HCT116 (cell line): ENCODE measurements around the gene DGKB. TPM values are rescaled to one million over a fixed set of nuclear protein-coding genes. Genes with fewer than 3 reads are reported as not detected.

Experiments
- ATAC-seq: fragments of 200-7000 bp; cut with Tn5 transposase; 2 replicates; pipeline ENCODE4 v1.9.1; 2020; ENCODE audit warnings: mild to moderate bottlenecking, moderate library complexity
- BruUV-seq: library from RNA; stranded (reverse); fragments of 400-500 nt; replicated peaks from 2 replicates; lab custom pipeline; 2021; lab: Mats Ljungman, UMichigan
- CTCF ChIA-PET: fragments of 300-600 bp; sonication (Branson Sonifier 250); formaldehyde crosslinking; loops from one replicate; lab custom pipeline; 2021; ENCODE audit warnings: antibody characterized with exemption; lab: Charles Lee
- POLR2A ChIA-PET: fragments of 300-600, 350-600 bp; sonication (Branson Sonifier 250); formaldehyde crosslinking; loops from one replicate; lab custom pipeline; 2021; ENCODE audit warnings: antibody characterized with exemption; lab: Charles Lee
- RAD21 ChIA-PET, 2 experiments: fragments of 300-600 bp; sonication (Branson Sonifier 250); formaldehyde crosslinking; loops; one replicate each; lab custom pipeline; 2023; ENCODE audit warnings: low total read pairs in 2 of 2; ENCODE audit not compliant: uncharacterized antibody in 2 of 2, unreplicated experiment in 2 of 2, low non-redundant PET in 1 of 2; lab: Charles Lee
- DNase-seq: peaks from one replicate; pipeline ENCODE4 v3.0.0-alpha.2; 2010; ENCODE audit warnings: low read depth, low spot score
- H2AFZ ChIP-seq: fragments of 200-600 bp; shearing (Covaris generic), sonication (generic); 2 replicates; pipeline ENCODE4 v1.6.1; 2017; ENCODE audit warnings: low read depth, mixed run types, mixed read lengths, antibody characterized with exemption, low read length; ENCODE audit not compliant: poor library complexity, severe bottlenecking
- H3K27ac ChIP-seq: 2 replicates; pipeline ENCODE4 v1.5.1; 2012; ENCODE audit warnings: low read depth, low read length
- H3K27me3 ChIP-seq: fragments of 200-600 bp; sonication (generic); 2 replicates; pipeline ENCODE4 v1.6.1; 2016; ENCODE audit warnings: mixed run types, low read length, mixed read lengths; ENCODE audit not compliant: insufficient read depth
- H3K36me3 ChIP-seq, 2 experiments: fragments of 200-500 bp in 1 of 2; fragments of 200-600 bp in 1 of 2; sonication (Bioruptor generic) in 1 of 2; sonication (generic) in 1 of 2; 2 replicates each; pipeline versions ENCODE4 v1.5.1 to v1.6.1; 2014 to 2016; ENCODE audit warnings: low read length in 2 of 2, inconsistent platforms in 1 of 2, mixed read lengths in 1 of 2, mixed run types in 1 of 2; ENCODE audit not compliant: insufficient read depth in 2 of 2, control insufficient read depth in 1 of 2
- H3K4me1 ChIP-seq, 2 experiments: fragments of 200-600 bp in 1 of 2; sonication (generic) in 1 of 2; 2 replicates each; pipeline versions ENCODE4 v1.5.1 to v1.6.1; 2012 to 2017; ENCODE audit warnings: low read length in 2 of 2, inconsistent platforms in 1 of 2, mild to moderate bottlenecking in 1 of 2, mixed read lengths in 1 of 2, mixed run types in 1 of 2, moderate library complexity in 1 of 2; ENCODE audit not compliant: insufficient read depth in 2 of 2, control insufficient read depth in 1 of 2
- H3K4me2 ChIP-seq: fragments of 200-600 bp; sonication (generic); 2 replicates; pipeline ENCODE4 v1.6.1; 2017; ENCODE audit warnings: mixed run types, low read length, mixed read lengths
- H3K4me3 ChIP-seq, 2 experiments: fragments of 200-600 bp in 1 of 2; sonication (generic) in 1 of 2; replicated peaks in 1 of 2; 2 replicates each; pipeline ENCODE4 v1.5.1; 2011 to 2016; ENCODE audit warnings: low read length in 2 of 2, control low read depth in 1 of 2, low read depth in 1 of 2, mild to moderate bottlenecking in 1 of 2, mixed read lengths in 1 of 2, mixed run types in 1 of 2
- H3K79me2 ChIP-seq: fragments of 200-600 bp; sonication (generic); 2 replicates; pipeline ENCODE4 v1.6.1; 2017; ENCODE audit warnings: mild to moderate bottlenecking, mixed run types, low read length, moderate library complexity, mixed read lengths; ENCODE audit not compliant: insufficient read depth
- H3K9ac ChIP-seq: fragments of 200-600 bp; sonication (generic); 2 replicates; pipeline ENCODE4 v1.6.1; 2016; ENCODE audit warnings: low read length, mixed read lengths
- H3K9me2 ChIP-seq: fragments of 200-600 bp; sonication (generic), shearing (Covaris generic); 2 replicates; pipeline ENCODE4 v1.6.1; 2017; ENCODE audit warnings: mixed run types, mild to moderate bottlenecking, moderate library complexity; ENCODE audit not compliant: insufficient read depth
- H3K9me3 ChIP-seq, 2 experiments: fragments of 200-500 bp in 1 of 2; fragments of 200-600 bp in 1 of 2; sonication (Bioruptor generic) in 1 of 2; sonication (generic) in 1 of 2; 2 replicates each; pipeline ENCODE4 v1.6.1; 2014 to 2017; ENCODE audit warnings: low read length in 2 of 2, mixed read lengths in 2 of 2, inconsistent platforms in 1 of 2, low read depth in 1 of 2, mild to moderate bottlenecking in 1 of 2, mixed run types in 1 of 2, moderate library complexity in 1 of 2; ENCODE audit not compliant: control insufficient read depth in 1 of 2, insufficient read depth in 1 of 2
- H4K20me1 ChIP-seq: fragments of 200-600 bp; sonication (generic), shearing (Covaris generic); 2 replicates; pipeline ENCODE4 v1.6.1; 2017; ENCODE audit warnings: mixed run types, mild to moderate bottlenecking, moderate library complexity; ENCODE audit not compliant: insufficient read depth
- CEBPB ChIP-seq: IDR thresholded peaks from 2 replicates; pipeline ENCODE4 v1.6.1; 2012; ENCODE audit warnings: low read depth
- EGR1 ChIP-seq: IDR thresholded peaks from 2 replicates; pipeline ENCODE4 v1.6.1; 2012; ENCODE audit warnings: low read depth
- EZH2phosphoT487 ChIP-seq: fragments of 200-600 bp; IDR thresholded peaks from 2 replicates; pipeline ENCODE4 v1.6.1; 2018; ENCODE audit warnings: antibody characterized with exemption, borderline replicate concordance
- FOSL1 ChIP-seq: IDR thresholded peaks from 2 replicates; pipeline ENCODE4 v1.6.1; 2012; ENCODE audit warnings: low read depth
- POLR2A ChIP-seq: IDR thresholded peaks from 2 replicates; pipeline ENCODE4 v1.7.0; 2011; ENCODE audit warnings: borderline replicate concordance; ENCODE audit not compliant: insufficient read depth, insufficient read length; ENCODE audit errors: extremely low read depth
- RAD21 ChIP-seq: IDR thresholded peaks from 2 replicates; pipeline ENCODE4 v1.6.1; 2012; ENCODE audit warnings: low read depth, mild to moderate bottlenecking
- SIN3A ChIP-seq: IDR thresholded peaks from 2 replicates; pipeline ENCODE4 v1.6.1; 2012; ENCODE audit warnings: low read depth
- SRF ChIP-seq: IDR thresholded peaks from 2 replicates; pipeline ENCODE4 v1.6.1; 2012; ENCODE audit warnings: low read depth
- TCF7L2 ChIP-seq: IDR thresholded peaks from 2 replicates; pipeline ENCODE4 v1.7.0; 2011; ENCODE audit warnings: borderline replicate concordance, inconsistent platforms; ENCODE audit not compliant: insufficient read depth, insufficient read length; ENCODE audit errors: extremely low read depth
- YY1 ChIP-seq: IDR thresholded peaks from 2 replicates; pipeline ENCODE4 v1.6.1; 2011; ENCODE audit warnings: low read length, low read depth, moderate library complexity, mild to moderate bottlenecking; ENCODE audit not compliant: insufficient replicate concordance; ENCODE audit errors: extremely low read depth
- ZFX ChIP-seq: fragments of 450-650 bp; IDR thresholded peaks from 2 replicates; pipeline ENCODE4 v1.6.1; 2017
- intact Hi-C: fragments of 100-400 bp; cut with micrococcal nuclease; formaldehyde crosslinking; loops from 2 replicates; pipeline ENCODE4 v1.10.0; 2022
- total RNA-seq: library from RNA; stranded (reverse); gene quantifications from one replicate; pipeline ENCODE4 v1.2.1, GENCODE V29; 2021; ENCODE audit not compliant: unreplicated experiment
- TF ChIP-seq, protein P1 (sequence below): IDR thresholded peaks from 2 replicates; pipeline ENCODE4 v1.6.1; 2012; ENCODE audit warnings: low read depth
- TF ChIP-seq, protein P2 (sequence below), 3 experiments: fragments of 200-600 bp in 1 of 3; sonication (generic) in 1 of 3; IDR thresholded peaks in 2 of 3; conservative IDR thresholded peaks in 1 of 3; 2 replicates each; pipeline ENCODE4 v1.5.1; 2012 to 2017; ENCODE audit warnings: low read depth in 2 of 3, low read length in 2 of 3, antibody characterized with exemption in 1 of 3, borderline replicate concordance in 1 of 3, control low read depth in 1 of 3, mild to moderate bottlenecking in 1 of 3, mixed read lengths in 1 of 3, mixed run types in 1 of 3, moderate library complexity in 1 of 3; ENCODE audit not compliant: insufficient read depth in 1 of 3

DGKB gene
- total RNA-seq, 1 experiment from 2014 or later = 0.05 TPM

DNA sequence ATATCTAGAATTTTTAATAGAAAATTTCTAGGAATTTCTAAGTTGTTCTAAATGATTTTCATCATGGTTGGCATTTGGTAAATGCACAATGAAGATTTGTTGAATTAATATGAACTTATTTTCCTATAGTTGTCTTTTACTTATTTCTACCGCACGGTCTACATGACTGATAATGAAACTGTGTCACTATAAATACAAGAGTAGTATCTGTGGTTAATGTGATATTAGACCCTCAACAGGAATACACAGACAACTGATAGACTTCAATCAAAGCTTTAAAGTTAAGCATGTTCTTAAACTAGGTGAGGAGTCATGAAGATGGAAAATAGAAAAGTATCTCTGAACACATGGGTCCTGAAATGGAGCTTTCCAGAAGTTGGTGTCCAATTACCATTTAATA, 615.2 kb downstream of the DGKB start:
- no peak for DNase-seq
- H2AFZ ChIP-seq = no peak overlapping the region
- H3K9ac ChIP-seq = no peak overlapping the region
- ChIA-PET RAD21 (no interaction called here), CTCF (interaction anchor here (0.7 kb wide), 1 partner anchor 1021 kb away, joined by 3 read pairs; no protein-coding TSS in a partner anchor), POLR2A (no interaction called here)
- no peak overlapping the region for H3K27ac ChIP-seq
- H3K9me2 ChIP-seq = no peaks in the 10 kb centered on the region
- no peaks in the 10 kb centered on the region for H4K20me1 ChIP-seq
- ATAC-seq = no peak
- no peak overlapping the region for H3K4me2 ChIP-seq
- intact Hi-C loops = no loop called here
- H3K9me3 ChIP-seq = no peaks in the 10 kb centered on the region
- no peaks in the 10 kb centered on the region for H3K4me1 ChIP-seq
- TF ChIP-seq ZFX (no peak), TCF7L2 (no peak), RAD21 (no peak), CEBPB (no peak), EZH2phosphoT487 (no peak), YY1 (no peak), EGR1 (no peak), POLR2A (no peak), SIN3A (no peak), SRF (no peak), FOSL1 (no peak)
- TF ChIP-seq, protein P1, sequence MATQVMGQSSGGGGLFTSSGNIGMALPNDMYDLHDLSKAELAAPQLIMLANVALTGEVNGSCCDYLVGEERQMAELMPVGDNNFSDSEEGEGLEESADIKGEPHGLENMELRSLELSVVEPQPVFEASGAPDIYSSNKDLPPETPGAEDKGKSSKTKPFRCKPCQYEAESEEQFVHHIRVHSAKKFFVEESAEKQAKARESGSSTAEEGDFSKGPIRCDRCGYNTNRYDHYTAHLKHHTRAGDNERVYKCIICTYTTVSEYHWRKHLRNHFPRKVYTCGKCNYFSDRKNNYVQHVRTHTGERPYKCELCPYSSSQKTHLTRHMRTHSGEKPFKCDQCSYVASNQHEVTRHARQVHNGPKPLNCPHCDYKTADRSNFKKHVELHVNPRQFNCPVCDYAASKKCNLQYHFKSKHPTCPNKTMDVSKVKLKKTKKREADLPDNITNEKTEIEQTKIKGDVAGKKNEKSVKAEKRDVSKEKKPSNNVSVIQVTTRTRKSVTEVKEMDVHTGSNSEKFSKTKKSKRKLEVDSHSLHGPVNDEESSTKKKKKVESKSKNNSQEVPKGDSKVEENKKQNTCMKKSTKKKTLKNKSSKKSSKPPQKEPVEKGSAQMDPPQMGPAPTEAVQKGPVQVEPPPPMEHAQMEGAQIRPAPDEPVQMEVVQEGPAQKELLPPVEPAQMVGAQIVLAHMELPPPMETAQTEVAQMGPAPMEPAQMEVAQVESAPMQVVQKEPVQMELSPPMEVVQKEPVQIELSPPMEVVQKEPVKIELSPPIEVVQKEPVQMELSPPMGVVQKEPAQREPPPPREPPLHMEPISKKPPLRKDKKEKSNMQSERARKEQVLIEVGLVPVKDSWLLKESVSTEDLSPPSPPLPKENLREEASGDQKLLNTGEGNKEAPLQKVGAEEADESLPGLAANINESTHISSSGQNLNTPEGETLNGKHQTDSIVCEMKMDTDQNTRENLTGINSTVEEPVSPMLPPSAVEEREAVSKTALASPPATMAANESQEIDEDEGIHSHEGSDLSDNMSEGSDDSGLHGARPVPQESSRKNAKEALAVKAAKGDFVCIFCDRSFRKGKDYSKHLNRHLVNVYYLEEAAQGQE = no peak
- TF ChIP-seq, protein P2, sequence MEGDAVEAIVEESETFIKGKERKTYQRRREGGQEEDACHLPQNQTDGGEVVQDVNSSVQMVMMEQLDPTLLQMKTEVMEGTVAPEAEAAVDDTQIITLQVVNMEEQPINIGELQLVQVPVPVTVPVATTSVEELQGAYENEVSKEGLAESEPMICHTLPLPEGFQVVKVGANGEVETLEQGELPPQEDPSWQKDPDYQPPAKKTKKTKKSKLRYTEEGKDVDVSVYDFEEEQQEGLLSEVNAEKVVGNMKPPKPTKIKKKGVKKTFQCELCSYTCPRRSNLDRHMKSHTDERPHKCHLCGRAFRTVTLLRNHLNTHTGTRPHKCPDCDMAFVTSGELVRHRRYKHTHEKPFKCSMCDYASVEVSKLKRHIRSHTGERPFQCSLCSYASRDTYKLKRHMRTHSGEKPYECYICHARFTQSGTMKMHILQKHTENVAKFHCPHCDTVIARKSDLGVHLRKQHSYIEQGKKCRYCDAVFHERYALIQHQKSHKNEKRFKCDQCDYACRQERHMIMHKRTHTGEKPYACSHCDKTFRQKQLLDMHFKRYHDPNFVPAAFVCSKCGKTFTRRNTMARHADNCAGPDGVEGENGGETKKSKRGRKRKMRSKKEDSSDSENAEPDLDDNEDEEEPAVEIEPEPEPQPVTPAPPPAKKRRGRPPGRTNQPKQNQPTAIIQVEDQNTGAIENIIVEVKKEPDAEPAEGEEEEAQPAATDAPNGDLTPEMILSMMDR (IDR thresholded peaks at IDR 0.05 in 2 of 3, conservative IDR thresholded peaks at IDR 0.05 in 1 of 3; ENCODE audit: borderline replicate concordance in 1 of 3, insufficient read depth in 1 of 3, low read depth in 2 of 3, low read length in 2 of 3) = no peak
- no peak overlapping the region for H3K4me3 ChIP-seq
- H3K79me2 ChIP-seq = no peaks in the 10 kb centered on the region
- no peaks in the 10 kb centered on the region for H3K36me3 ChIP-seq
- no TSS peak for BruUV-seq
- no peaks in the 10 kb centered on the region for H3K27me3 ChIP-seq
